HG02981 (cell line): ENCODE data around the gene ELOVL5.
A peak's percentile ranks its signal among the peaks of the same experiment; 100 is the strongest.

Experiments used
- ATAC-seq: cut with Tn5 transposase; IDR thresholded peaks from one replicate; pipeline ENCODE4 v1.9.1; 2021; ENCODE audit warnings: mild to moderate bottlenecking, moderate library complexity; ENCODE audit not compliant: unreplicated experiment

Gene ELOVL5

GRCh38 chr6:53282741-53283140, 66.0 kb downstream of the ELOVL5 start:
- ATAC-seq = no peak

GRCh38 chr6:53282234-53282633, 66.5 kb downstream of the ELOVL5 start:
- ATAC-seq = no peak

- ATAC-seq = peak; percentile 47
Observed at GRCh38 chr6:53281518-53282215, 67.1 kb downstream of the ELOVL5 start.

DNA sequence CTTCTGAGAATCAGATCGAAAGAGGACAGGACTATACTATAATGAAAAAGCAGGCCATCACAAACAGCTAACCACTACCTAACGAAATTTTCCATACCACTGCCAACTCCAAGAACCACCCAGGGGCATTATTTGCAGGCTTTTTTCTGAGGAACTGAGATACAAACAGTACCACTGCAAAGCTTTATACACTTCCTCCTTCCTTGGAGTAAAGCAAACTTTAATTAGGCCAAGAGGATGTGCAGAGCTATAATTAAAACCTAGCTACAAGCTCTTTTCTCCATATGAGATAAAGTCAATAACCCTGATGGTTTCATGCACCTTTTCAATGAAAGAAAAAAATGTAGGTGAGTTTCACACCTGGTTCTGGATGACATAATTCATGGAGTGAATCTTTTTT, 68.5 kb downstream of the ELOVL5 start:
- no peak for ATAC-seq

DNA sequence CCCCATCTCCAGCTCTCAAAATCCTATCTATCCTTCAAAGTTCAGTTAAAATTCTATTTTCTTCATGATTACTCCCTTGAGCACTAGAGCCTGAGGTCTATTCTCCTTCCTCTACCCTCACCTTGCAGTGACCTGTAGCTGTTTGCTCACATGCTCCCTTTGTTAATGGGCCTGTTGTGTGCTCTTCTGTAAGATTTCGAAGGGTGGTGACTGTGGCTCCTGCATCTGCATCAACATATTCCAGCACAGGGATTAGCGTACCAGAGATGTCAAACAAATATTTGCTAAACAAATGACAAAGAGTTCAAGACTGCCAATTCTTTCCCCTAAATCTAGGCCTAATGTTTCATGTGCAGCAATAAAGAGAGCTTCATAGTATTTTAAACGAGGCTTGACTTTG, 69.5 kb downstream of the ELOVL5 start:
- ATAC-seq = no peak

DNA sequence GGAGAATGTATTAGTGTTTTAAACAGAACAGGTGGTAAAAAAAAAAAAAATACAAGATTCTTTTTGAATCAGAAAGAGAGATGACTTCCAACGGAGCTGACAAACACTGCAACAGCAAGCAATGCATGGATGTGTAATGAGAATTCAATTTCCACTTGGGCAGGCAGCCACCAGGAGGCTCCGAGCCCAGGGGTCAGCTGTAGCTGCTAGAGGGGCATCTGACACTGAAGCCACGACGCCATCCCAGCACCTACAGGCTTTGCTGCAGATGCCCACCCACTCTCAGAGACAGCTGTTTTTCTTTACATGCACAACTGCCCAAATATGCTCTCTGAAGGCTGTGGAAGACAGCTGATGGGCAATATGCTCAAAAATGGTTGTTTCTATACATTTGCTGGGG, 75.4 kb downstream of the ELOVL5 start:
- no peak for ATAC-seq

DNA sequence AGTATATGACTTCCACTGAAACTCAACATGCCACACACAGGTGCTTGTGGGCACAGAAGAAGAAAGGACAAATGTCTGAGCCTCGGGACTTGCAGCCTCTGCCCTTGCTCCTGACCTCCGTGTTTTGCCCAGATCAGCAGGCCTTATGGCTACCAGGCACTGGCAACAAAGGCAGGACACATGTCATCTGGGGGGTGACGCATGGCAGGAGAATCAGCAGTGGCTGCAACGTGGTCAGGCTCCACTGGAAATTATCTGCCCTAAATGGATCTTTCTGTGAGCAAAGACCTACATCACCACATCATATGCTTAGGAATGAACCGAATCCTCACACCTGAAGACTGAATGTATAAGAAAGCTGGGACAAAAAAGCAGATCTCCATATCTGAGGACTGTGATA, 78.9 kb downstream of the ELOVL5 start:
- no peak for ATAC-seq

- ATAC-seq = no peak
Observed at GRCh38 chr6:53268858-53269608, 79.7 kb downstream of the ELOVL5 start.

DNA sequence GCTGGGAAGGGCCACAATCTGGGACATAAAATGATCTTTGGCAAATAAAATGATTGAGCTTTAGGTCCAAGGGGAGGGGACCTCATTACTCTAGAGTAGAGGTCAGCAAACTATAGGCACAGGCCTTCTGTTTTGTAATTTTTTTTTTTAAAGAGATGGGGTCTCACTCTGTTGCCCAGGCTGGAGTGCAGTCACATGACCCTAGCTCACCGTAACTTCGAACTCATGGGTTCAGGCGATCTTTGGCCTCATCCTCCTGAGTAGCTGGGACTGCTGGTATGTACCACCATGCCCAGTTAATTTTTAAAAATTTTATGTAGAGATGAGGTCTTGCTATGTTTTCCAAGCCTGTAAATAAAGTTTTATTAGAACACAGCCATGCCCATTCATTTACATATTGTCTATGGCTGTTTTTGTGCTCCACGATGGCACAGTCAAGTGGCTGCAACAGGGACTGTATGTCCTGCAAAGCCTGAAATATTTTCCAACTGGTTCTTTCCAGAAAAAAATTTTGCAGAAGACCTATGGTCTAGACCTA, 82.1 kb downstream of the ELOVL5 start:
- no peak for ATAC-seq

DNA sequence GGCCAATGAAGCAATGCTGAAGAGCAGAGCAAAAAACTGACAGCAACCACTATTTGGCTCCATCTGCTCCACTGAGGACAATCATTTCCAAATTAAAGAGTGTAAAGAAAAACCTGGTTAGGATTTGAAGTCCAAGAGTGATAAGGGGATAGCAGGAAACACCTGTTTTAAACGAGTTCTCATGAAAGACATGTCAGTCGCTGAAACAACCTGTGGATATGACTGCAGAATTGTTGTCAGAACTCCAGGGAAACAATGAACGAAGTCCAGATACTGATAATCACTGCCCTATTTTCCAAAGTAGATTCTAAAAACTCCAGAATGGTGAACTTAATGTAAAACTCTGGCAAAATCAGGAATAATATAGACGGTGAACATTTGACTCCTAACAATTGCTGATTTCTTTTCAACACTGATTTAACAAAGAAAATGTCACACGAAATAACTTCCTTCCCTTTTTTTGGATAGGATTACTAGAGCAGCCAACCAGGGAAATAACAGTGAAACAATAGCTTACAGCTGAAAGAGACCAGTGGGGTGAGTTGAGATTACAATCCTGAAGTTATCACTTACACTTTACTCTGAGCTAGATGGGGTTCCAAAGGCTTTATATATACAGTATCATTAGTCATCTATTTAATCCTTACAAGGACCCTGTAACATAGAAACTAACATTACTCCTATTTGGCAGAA, 83.7 kb downstream of the ELOVL5 start:
- no peak for ATAC-seq

DNA sequence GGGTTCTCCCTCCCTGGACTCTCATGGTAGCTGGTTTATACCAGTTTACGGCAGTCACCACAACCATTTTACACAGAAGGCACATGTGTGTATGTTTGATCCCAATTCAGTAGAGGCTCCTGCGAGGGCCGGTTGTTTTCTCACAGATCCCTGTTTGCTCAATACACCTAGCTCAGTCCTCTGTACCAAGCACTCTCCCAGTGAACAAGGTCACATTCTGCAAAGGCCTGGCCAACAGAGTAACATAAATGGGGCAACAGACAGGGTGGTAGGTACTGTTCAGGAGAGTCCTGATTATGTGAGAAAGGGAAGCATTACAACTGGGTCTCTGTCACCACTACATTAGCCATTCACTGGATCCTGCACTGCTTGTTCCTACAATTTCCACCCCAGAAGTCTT, 84.4 kb downstream of the ELOVL5 start:
- no peak for ATAC-seq

DNA sequence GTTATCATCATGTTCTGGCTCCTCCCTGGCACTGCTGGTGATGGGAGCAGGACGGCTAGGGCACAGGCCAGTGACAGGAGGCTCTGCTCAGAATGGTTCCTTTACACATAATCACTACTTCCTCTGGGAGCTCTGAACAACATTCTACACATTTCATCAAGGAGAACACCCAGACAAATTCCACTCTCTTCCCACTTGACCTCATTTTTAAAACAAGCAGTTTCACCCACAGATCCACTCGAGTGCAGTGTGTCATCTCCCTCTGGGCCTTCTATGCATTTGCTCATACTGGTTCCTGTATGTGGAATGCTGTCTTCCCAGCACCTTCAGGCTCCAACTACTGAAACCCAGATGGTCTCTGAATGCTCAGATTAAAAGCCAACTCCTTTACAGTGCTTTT, 84.8 kb downstream of the ELOVL5 start:
- no peak for ATAC-seq

GRCh38 chr6:53259860-53260580, 88.7 kb downstream of the ELOVL5 start:
- no peak for ATAC-seq

DNA sequence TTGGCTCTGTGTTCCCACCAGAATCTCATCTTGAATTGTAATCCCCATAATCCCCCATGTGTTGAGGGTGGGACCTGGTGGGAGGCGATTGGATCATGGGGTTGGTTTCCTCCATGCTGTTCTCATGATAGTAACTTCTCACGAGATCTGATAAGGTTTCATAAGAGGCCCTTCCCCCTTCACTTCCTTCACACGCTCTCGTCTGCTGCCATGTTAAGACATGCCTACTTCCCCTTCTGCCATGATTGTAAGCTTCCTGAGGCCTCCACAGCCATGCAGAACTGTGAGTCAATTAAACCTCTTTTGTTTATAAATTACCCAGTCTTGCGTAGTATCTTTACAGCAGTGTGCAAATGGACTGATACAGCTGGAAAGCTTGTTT, 90.0 kb downstream of the ELOVL5 start:
- no peak for ATAC-seq

- no peak for ATAC-seq
Observed at GRCh38 chr6:53258076-53258773, 90.5 kb downstream of the ELOVL5 start.

DNA sequence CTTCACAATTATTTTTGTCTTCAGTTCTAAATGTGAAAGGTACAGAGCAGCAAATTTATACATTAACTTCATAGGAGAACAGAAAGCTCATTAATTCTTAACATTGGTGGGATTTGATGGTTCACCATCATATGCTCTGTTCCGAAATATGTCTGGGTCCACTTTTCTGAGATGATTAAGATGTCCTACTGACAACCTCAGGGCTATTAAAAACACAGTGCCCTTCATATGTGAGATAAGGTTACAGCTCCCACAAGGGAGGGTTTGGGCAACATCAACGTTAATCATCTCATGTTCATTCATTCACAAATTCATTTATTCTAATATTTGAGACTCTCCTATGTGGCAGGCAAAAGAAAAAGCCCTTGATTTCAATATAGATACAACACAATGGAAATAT, 91.2 kb downstream of the ELOVL5 start:
- no peak for ATAC-seq

- ATAC-seq = no peak
Observed at GRCh38 chr6:53257001-53257400, 91.7 kb downstream of the ELOVL5 start.

- ATAC-seq = no peak
Observed at GRCh38 chr6:53252177-53252692, 96.5 kb downstream of the ELOVL5 start.

DNA sequence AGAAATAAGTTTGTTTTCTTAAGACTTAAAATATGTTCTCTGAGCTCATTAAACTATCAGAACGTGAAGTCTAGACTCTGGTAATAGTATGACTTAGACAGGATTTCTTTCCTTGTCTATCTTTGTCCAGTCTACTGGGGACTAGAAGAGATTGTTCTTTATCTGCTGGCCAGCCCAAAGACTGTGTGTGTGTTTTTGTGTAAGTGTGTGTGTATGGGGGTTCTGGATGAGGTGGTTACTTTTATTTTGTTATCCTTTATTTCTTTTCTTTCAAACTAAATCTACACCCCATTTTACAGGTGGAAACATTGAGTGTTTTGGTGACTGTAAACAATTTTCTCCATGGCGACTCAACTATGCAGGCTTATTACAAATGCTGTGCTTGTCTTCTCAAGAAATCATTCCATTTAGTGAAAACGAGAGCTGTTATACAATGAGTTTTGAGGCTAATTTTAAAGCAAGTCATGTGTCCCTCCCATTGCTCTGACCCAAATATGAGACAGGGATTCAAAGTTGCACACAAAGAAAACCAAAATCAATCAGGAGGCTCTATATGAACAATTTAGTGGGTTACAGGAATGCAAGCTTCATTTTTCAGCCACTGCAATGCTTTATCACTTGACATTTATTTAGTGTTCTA, 97.6 kb downstream of the ELOVL5 start:
- ATAC-seq = no peak
